Transverse colon (tissue), 4 donors: Measurements from ENCODE around the gene MYO1A. TPM values are rescaled to one million over a fixed set of nuclear protein-coding genes. Genes with fewer than 3 reads are reported as not detected.

Source experiments
- DNase-seq: peaks from one replicate; pipeline ENCODE4 v3.0.0-alpha.2; 2019
- H3K27ac ChIP-seq, 4 donors: fragments of 200-600 bp; sonication (generic); 2 replicates each; pipeline ENCODE4 v1.5.1; 2016 to 2018; ENCODE audit warnings: inconsistent platforms in 4 of 4
- H3K27me3 ChIP-seq: fragments of 200-600 bp; sonication (generic); 2 replicates; pipeline ENCODE4 v1.5.1; 2017; ENCODE audit warnings: inconsistent platforms
- H3K36me3 ChIP-seq, 4 donors: fragments of 200-600 bp; sonication (generic); 2 replicates each; pipeline ENCODE4 v1.5.1; 2017 to 2019; ENCODE audit warnings: inconsistent platforms in 4 of 4
- H3K4me1 ChIP-seq, 4 donors: fragments of 200-600 bp; sonication (generic); 2 replicates each; pipeline ENCODE4 v1.5.1; 2017 to 2020; ENCODE audit warnings: inconsistent platforms in 4 of 4
- H3K4me3 ChIP-seq, 4 donors: fragments of 200-600 bp; sonication (generic); 1 replicate in 1 of 4; 2 replicates in 3 of 4; pipeline versions ENCODE4 v1.5.1 to v1.6.1; 2017 to 2019; ENCODE audit warnings: inconsistent platforms in 4 of 4
- H3K9me3 ChIP-seq, 2 donors: fragments of 200-600 bp; sonication (generic); 2 replicates each; pipeline ENCODE4 v1.5.1; 2017 to 2019; ENCODE audit warnings: inconsistent platforms in 2 of 2
- EP300 ChIP-seq: sonication (generic); formaldehyde crosslinking; IDR thresholded peaks from one replicate; pipeline ENCODE4 v1.6.1; 2017; ENCODE audit warnings: antibody characterized with exemption, low read depth
- POLR2A ChIP-seq: fragments of 450-650 bp; IDR thresholded peaks from one replicate; pipeline ENCODE4 v1.6.1; 2016; ENCODE audit warnings: antibody characterized with exemption, mild to moderate bottlenecking, moderate library complexity
- POLR2AphosphoS5 ChIP-seq, 3 donors: sonication (generic); formaldehyde crosslinking; IDR thresholded peaks; one replicate each; pipeline ENCODE4 v1.6.1; 2016; ENCODE audit warnings: antibody characterized with exemption in 3 of 3
- WGBS, 2 donors: methylation state at CpG; one replicate each; pipeline ENCODE4 v1.1.5; 2018; ENCODE audit warnings: low coverage in 1 of 2; 5-methylcytosine and 5-hydroxymethylcytosine counted together
- in situ Hi-C, 4 donors: fragments of 200-750 bp; cut with MboI; loops; one replicate each; pipeline versions ENCODE4 v1.15.0 to v1.15.1; 2017; ENCODE audit warnings: low sequenced_read_pairs in 3 of 4, low pct_ligation_motif_present in 1 of 4, low pct_unique_long_range_greater_than_20kb in 1 of 4
- intact Hi-C: fragments of 100-400 bp; cut with DNase I; formaldehyde crosslinking; loops from one replicate; pipeline ENCODE4 v1.15.1; 2023; ENCODE audit warnings: low total_unique reads
- total RNA-seq, 4 donors: library from RNA; depleted of rRNA; stranded (reverse); fragments of >200 nt; gene quantifications; one replicate each; pipeline ENCODE4 v1.1.0, GENCODE V29; 2016
- TF ChIP-seq, protein P1 (sequence below), 5 experiments: fragments of 200-600 bp in 3 of 5; fragments of 450-650 bp in 2 of 5; sonication (generic) in 3 of 5; IDR thresholded peaks; 1 replicate in 2 of 5; 2 replicates in 3 of 5; pipeline ENCODE4 v1.5.1; 2016 to 2017; ENCODE audit warnings: antibody characterized with exemption in 5 of 5, inconsistent platforms in 3 of 5, mild to moderate bottlenecking in 2 of 5, moderate library complexity in 1 of 5

The MYO1A gene
- total RNA-seq, 4 donors from 2014 or later, result 118 to 234 (median 184) TPM

DNA sequence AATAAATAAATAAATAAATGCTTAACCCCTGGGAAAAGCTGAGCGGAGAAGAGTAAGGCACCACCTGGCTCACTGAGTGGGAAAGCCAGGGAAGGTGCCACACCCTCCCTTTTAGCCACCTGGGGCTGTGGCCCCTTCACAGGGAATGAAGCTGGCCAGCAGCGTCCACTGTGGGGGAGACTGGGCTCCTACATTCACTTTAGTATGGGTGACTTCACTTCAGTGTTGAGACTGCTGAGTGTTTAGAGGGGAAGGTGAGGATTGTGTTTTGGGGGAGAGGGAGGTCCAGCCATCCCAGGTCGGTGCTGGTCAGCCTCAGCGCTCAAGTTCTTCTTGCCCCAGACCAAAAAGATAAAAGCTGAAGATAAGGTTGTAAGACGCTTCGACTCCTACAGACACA, 40.6 kb upstream of the MYO1A start:
- peaks cover 23 to 84% (median 63%) of the 10 kb centered on the region in 4 donors for H3K4me1 ChIP-seq
- WGBS, 2 donors, result 65 to 90% methylated on average over 2 to 6 of the region's 6 CpGs
- TF ChIP-seq, protein P1, sequence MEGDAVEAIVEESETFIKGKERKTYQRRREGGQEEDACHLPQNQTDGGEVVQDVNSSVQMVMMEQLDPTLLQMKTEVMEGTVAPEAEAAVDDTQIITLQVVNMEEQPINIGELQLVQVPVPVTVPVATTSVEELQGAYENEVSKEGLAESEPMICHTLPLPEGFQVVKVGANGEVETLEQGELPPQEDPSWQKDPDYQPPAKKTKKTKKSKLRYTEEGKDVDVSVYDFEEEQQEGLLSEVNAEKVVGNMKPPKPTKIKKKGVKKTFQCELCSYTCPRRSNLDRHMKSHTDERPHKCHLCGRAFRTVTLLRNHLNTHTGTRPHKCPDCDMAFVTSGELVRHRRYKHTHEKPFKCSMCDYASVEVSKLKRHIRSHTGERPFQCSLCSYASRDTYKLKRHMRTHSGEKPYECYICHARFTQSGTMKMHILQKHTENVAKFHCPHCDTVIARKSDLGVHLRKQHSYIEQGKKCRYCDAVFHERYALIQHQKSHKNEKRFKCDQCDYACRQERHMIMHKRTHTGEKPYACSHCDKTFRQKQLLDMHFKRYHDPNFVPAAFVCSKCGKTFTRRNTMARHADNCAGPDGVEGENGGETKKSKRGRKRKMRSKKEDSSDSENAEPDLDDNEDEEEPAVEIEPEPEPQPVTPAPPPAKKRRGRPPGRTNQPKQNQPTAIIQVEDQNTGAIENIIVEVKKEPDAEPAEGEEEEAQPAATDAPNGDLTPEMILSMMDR (IDR thresholded peaks at IDR 0.05), result no peak
- TF ChIP-seq POLR2AphosphoS5 (IDR thresholded peaks at IDR 0.05), result no peak
- TF ChIP-seq EP300, result no peak
- TF ChIP-seq POLR2A, result no peak
- no peaks in the 10 kb centered on the region for H3K27me3 ChIP-seq
- no peak for DNase-seq
- intact Hi-C loops, result no loop called here
- in situ Hi-C loops, result no loop called here
- peak overlapping the region; percentile 92 to 98 (median 96) for H3K27ac ChIP-seq
- no peaks in the 10 kb centered on the region for H3K36me3 ChIP-seq
- no peaks in the 10 kb centered on the region for H3K9me3 ChIP-seq
- peak overlapping the region in 3 of 4 donors; percentile 52 to 77 (median 68) for H3K4me3 ChIP-seq

DNA sequence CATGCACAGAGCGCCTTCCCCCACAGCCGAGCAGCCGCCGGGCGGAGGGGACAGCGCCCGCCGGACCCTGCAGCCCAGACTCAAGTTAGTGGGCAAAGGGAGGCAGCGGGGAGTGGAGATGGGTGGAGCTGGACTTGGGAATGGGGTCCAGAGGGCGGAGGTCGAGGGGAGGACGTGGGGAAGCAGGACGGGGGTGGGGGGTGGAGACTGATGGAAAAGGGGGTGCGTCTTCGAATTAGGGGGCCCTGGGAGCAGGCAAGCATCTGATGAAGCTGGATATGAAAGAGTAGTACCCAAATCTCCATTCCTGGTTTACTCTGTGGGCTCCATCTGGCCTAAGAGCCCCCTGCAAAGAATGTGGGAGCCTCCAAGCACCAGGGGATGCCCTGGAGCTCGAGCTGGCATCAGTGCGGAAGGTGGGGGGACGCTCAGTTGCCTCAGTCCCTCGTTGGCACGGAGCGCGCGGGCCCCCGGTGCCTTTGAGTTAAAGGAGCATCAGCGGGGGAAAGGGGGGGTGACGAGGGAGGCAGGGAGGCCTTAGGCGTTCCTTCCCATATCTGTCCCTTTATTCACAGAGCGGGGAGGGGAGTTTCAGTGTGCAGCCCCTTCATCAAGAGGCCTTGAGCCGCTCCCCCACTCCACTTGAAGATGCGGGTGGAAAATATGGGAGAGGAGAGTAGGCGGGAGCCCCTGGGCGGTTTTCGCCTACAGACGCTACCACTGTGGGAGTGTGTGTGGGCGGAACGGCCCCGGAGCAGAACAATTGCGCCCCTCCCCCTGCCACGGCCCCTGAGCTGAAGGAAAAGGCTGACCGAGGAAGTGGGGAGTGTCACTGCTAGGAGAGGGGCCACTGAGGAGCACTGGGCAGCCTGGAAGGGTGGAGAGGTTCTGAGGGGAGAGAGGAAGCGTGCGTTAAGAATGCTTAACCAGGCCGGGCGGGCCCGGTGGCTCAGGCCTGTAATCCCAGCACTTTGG, 39.6 kb upstream of the MYO1A start:
- WGBS, 2 donors, result 0 to 2% methylated on average over 1 to 32 of the region's 45 CpGs
- H3K36me3 ChIP-seq, result no peaks in the 10 kb centered on the region
- H3K27ac ChIP-seq, result peak overlapping the region; percentile 92 to 98 (median 96)
- peaks cover 23 to 82% (median 63%) of the 10 kb centered on the region in 4 donors for H3K4me1 ChIP-seq
- H3K4me3 ChIP-seq, result peak overlapping the region; percentile 52 to 89 (median 72)
- DNase-seq, result peak; percentile 75
- TF ChIP-seq POLR2A (peak; percentile 39), POLR2AphosphoS5 (IDR thresholded peaks at IDR 0.05) (peak; percentile 48 to 65 (median 58)), EP300 (no peak)
- TF ChIP-seq, protein P1 (IDR thresholded peaks at IDR 0.05), result no peak
- H3K27me3 ChIP-seq, result no peaks in the 10 kb centered on the region
- H3K9me3 ChIP-seq, result no peaks in the 10 kb centered on the region
- in situ Hi-C loops (no loop called here), intact Hi-C loops (loop anchor here (2.0 kb wide), 1 partner anchor 21 kb away; the partner anchor contains the start of gene STAT6)

DNA sequence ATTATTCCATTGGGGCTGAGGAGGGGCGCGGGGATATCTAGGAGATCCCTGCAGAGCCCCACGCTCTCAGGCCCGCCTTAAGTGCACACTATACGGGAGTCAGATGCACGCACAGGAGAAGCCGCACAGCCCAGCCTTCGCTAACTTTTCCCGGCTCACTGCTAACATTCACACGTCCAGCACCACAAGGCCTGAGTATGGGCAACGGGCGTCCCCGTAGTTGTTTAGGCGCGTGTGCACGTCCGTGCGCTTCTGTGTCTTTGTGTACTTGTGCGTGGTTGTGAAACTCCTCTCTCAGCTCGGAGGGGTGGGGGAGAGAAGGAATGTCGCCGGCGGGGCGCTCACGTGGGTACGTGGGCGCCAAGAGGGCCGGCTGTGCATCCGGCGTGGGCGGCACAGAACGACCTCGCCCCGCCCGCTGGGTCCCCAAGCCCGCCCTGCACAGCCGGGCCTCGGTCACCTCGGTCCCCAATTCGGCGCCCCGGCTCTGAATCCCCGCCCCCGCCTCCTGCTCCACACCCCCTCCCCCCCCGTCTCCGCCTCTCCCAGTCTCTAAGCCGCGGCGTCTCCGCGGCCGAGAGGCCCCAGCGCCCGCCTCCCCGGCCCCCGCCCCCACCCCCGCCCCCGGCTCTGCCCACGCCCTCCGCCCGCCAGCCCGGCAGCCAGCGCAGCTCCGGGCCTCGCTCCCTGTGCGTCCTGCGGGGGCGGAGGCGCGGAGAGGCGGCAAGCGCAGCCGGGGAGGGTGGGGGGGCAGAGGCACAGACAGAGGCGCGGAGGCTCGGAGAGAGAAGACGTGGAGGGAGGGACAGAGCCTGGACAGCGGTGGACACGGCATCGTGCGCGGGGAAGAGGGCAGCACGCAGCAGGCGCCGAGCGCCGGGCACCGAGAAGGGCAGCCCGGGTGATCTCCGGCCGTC, 38.7 kb upstream of the MYO1A start, which contains the start of gene NAB2:
Gene NAB2, plus strand, starts transcription at position 761 of the 917 bp plus-strand sequence. CDS start 158 bp downstream, outside the sequence.
- H3K27me3 ChIP-seq, result no peaks in the 10 kb centered on the region

More for the DNA sequence above, 38.7 kb upstream of the MYO1A start, which contains the start of gene NAB2:
- Histone ChIP-seq H3K4me3 (peak within 1 kb of the TSS; percentile 52 to 89 (median 72)), H3K27ac (peak within 1 kb of the TSS; percentile 92 to 98 (median 96)), H3K36me3 (no peaks in the 10 kb centered on the region), H3K9me3 (no peaks in the 10 kb centered on the region), H3K4me1 (peaks cover 23 to 72% (median 58%) of the 10 kb centered on the region in 4 donors)
- in situ Hi-C loops, result no loop called here
- peak; percentile 96 for DNase-seq
- 1% methylated on average over 61 of the region's 91 CpGs; no CpG with 5 or more reads in 1 of the 2 donors for WGBS, 2 donors
- TF ChIP-seq, protein P1 (IDR thresholded peaks at IDR 0.05), result no peak
- TF ChIP-seq POLR2AphosphoS5 (IDR thresholded peaks at IDR 0.05), result peak; percentile 94 to 95 (median 95)
- no peak for TF ChIP-seq EP300
- TF ChIP-seq POLR2A, result peak; percentile 67
- intact Hi-C loops, result loop anchor here (2.0 kb wide), 1 partner anchor 22 kb away; the partner anchor contains the start of gene STAT6
